Measurements from ENCODE around the gene SLC8A1.

GRCh38 chr2:40164736-40165508 lies 287.0 kb downstream of the SLC8A1 start:
- TF ChIP-seq REST (IDR thresholded peaks at IDR 0.05; ENCODE audit: low read depth, low read length) (no peak), RAD21 (IDR thresholded peaks at IDR 0.05; ENCODE audit: insufficient read depth, low read depth, low read length) (no peak), CTCF (IDR thresholded peaks at IDR 0.05 in 2 of 3, conservative IDR thresholded peaks at IDR 0.05 in 1 of 3; ENCODE audit: control insufficient read depth in 2 of 3, extremely low read depth in 1 of 3, insufficient read depth in 1 of 3, low read depth in 3 of 3, low read length in 3 of 3) (no peak), TCF7 (IDR thresholded peaks at IDR 0.05; ENCODE audit: borderline replicate concordance) (no peak), IRF3 (IDR thresholded peaks at IDR 0.05) (no peak), TAF1 (IDR thresholded peaks at IDR 0.05; ENCODE audit: borderline replicate concordance, low read depth, low read length) (no peak), PKNOX1 (IDR thresholded peaks at IDR 0.05) (no peak), MAX (IDR thresholded peaks at IDR 0.05; ENCODE audit: low read depth, low read length) (no peak)

All from GM12878 (cell line).